ENCODE measurements around the gene ANO1.

DNA sequence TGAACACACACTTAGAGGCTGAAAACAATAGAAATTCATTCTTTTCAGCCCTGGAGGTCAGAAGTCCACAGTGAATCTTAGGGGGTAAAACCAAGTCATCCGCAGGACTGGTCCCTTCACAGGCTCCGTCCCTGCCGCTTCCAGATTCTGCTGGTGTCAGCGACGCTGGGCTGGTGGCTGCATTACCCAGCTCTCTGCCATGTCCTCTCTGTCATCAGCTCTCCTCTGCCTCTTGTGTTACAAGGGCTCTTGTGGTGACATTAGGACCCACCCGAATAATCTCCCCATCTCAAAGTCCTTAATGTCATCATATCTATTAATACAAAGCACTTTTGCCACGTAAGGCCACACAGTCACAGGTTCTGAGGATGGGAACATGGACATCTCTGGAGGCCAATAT, 47.7 kb upstream of the ANO1 start:
- TF ChIP-seq EZH2 (IDR thresholded peaks at IDR 0.05; ENCODE audit: low read depth, low read length, severe bottlenecking) = no peak
- no peak for TF ChIP-seq YY1 (IDR thresholded peaks at IDR 0.05; ENCODE audit: low read depth, low read length)
- no peak for TF ChIP-seq SP2 (IDR thresholded peaks at IDR 0.05; ENCODE audit: low read length)
- no peak for TF ChIP-seq POLR2A (IDR thresholded peaks at IDR 0.05; ENCODE audit: control extremely low read depth in 1 of 2, low read depth in 2 of 2, low read length in 2 of 2)
- TF ChIP-seq KDM1A (IDR thresholded peaks at IDR 0.05; ENCODE audit: borderline replicate concordance, low read length) = no peak
- no peak for TF ChIP-seq SP1 (IDR thresholded peaks at IDR 0.05; ENCODE audit: low read depth, low read length)
- TF ChIP-seq RAD21 (IDR thresholded peaks at IDR 0.05 in 1 of 2, conservative IDR thresholded peaks at IDR 0.05 in 1 of 2; ENCODE audit: low read depth in 2 of 2, low read length in 2 of 2) = no peak
- TF ChIP-seq CHD2 (IDR thresholded peaks at IDR 0.05; ENCODE audit: low read length) = no peak
